BE2C (cell line): ENCODE data around the gene NCKAP5L.

Experiments used
- DNase-seq: peaks from one replicate; pipeline ENCODE4 v3.0.0-alpha.2; 2020
- H3K27me3 ChIP-seq: fragments of 250-450 bp; sonication (Bioruptor Pico); 2 replicates; pipeline ENCODE4 v1.5.1; 2020; ENCODE audit warnings: mild to moderate bottlenecking
- H3K36me3 ChIP-seq: fragments of 250-450 bp; sonication (Bioruptor Pico); 2 replicates; pipeline ENCODE4 v1.5.1; 2020; ENCODE audit warnings: mild to moderate bottlenecking
- H3K4me1 ChIP-seq: fragments of 250-450 bp; sonication (Bioruptor Pico); 2 replicates; pipeline ENCODE4 v1.5.1; 2020
- H3K4me3 ChIP-seq: 2 replicates; pipeline ENCODE4 v1.5.1; 2011; ENCODE audit warnings: low read depth, low read length
- H3K9me3 ChIP-seq: fragments of 250-450 bp; sonication (Bioruptor Pico); 2 replicates; pipeline ENCODE4 v1.5.1; 2020
- CTCF ChIP-seq: IDR thresholded peaks from 2 replicates; pipeline ENCODE4 v1.5.1; 2012; ENCODE audit warnings: mild to moderate bottlenecking, low read depth, low read length

Gene NCKAP5L

GRCh38 chr12:49838973-49839633, 10.9 kb upstream of the NCKAP5L start:
- no peak overlapping the region for H3K4me3 ChIP-seq
- H3K27me3 ChIP-seq = no peaks in the 10 kb centered on the region
- TF ChIP-seq CTCF = peak; percentile 93
- H3K9me3 ChIP-seq = no peaks in the 10 kb centered on the region
- peak; percentile 52 for DNase-seq
- peaks cover 5% of the 10 kb centered on the region for H3K4me1 ChIP-seq
- H3K36me3 ChIP-seq = no peaks in the 10 kb centered on the region

GRCh38 chr12:49832836-49833421, 4.7 kb upstream of the NCKAP5L start:
- H3K4me3 ChIP-seq = no peak overlapping the region
- no peaks in the 10 kb centered on the region for H3K27me3 ChIP-seq
- H3K36me3 ChIP-seq = no peaks in the 10 kb centered on the region
- no peaks in the 10 kb centered on the region for H3K9me3 ChIP-seq
- no peak for DNase-seq
- TF ChIP-seq CTCF = no peak
- no peaks in the 10 kb centered on the region for H3K4me1 ChIP-seq

- TF ChIP-seq CTCF = no peak
- Histone ChIP-seq H3K27me3 (no peaks in the 10 kb centered on the region), H3K9me3 (no peaks in the 10 kb centered on the region), H3K36me3 (no peaks in the 10 kb centered on the region), H3K4me1 (peaks cover 4% of the 10 kb centered on the region; the same call in 1 of the 2 replicates), H3K4me3 (no peak overlapping the region)
- DNase-seq = no peak
Measured at GRCh38 chr12:49831717-49832116, 3.5 kb upstream of the NCKAP5L start.

GRCh38 chr12:49827401-49828099, 663 bp downstream of the NCKAP5L start:
- peak; percentile 85 for DNase-seq
- H3K36me3 ChIP-seq = no peaks in the 10 kb centered on the region
- H3K4me3 ChIP-seq = peak overlapping the region; percentile 82
- no peak for TF ChIP-seq CTCF
- no peaks in the 10 kb centered on the region for H3K9me3 ChIP-seq
- no peaks in the 10 kb centered on the region for H3K27me3 ChIP-seq
- H3K4me1 ChIP-seq = peaks cover 9% of the 10 kb centered on the region; the same call in 1 of the 2 replicates

- H3K27me3 ChIP-seq = no peaks in the 10 kb centered on the region
- no peaks in the 10 kb centered on the region for H3K9me3 ChIP-seq
- H3K4me1 ChIP-seq = peaks cover 9% of the 10 kb centered on the region; the same call in 1 of the 2 replicates
- no peak for TF ChIP-seq CTCF
- H3K4me3 ChIP-seq = peak overlapping the region; percentile 82
- no peaks in the 10 kb centered on the region for H3K36me3 ChIP-seq
- DNase-seq = no peak
Measured at GRCh38 chr12:49827051-49827400, 1.2 kb downstream of the NCKAP5L start.

GRCh38 chr12:49825971-49826421, 2.2 kb downstream of the NCKAP5L start:
- DNase-seq = no peak
- TF ChIP-seq CTCF = no peak
- no peaks in the 10 kb centered on the region for H3K9me3 ChIP-seq
- peaks cover 9% of the 10 kb centered on the region; the same call in 1 of the 2 replicates for H3K4me1 ChIP-seq
- no peaks in the 10 kb centered on the region for H3K27me3 ChIP-seq
- no peak overlapping the region for H3K4me3 ChIP-seq
- H3K36me3 ChIP-seq = no peaks in the 10 kb centered on the region
